Stimulated activated CD4-positive, alpha-beta T cell treated with anti-CD3 and anti-CD28 coated beads, Interleukin-15, amount 100 ng/mL, for 48 hours (primary cell): ENCODE results near the gene NFKBIL1.
"Not testable (repeated sequence)": the region's sequence is repeated elsewhere in the genome, so short reads cannot be mapped to it uniquely, and the experiment has no call there.

ENCODE experiments used
- DNase-seq, 2 donors: peaks; one replicate each; pipeline ENCODE4 v3.0.0-alpha.2; 2020; ENCODE audit warnings: low read depth in 2 of 2

The NFKBIL1 gene

GRCh38 chr6:31580807-31581433 lies 33.5 kb downstream of the NFKBIL1 start:
- peak; percentile 77 to 86 for DNase-seq

- DNase-seq: no peak
Observed at GRCh38 chr6:31581434-31582229, 34.2 kb downstream of the NFKBIL1 start.

GRCh38 chr6:31582230-31582643 lies 34.8 kb downstream of the NFKBIL1 start, which contains the start of gene LTB:
TSS of gene LTB (minus strand) at chr6:31582424. CDS start at chr6:31582417, 7 bp downstream.
- no peak for DNase-seq

GRCh38 chr6:31585491-31585890 lies 38.1 kb downstream of the NFKBIL1 start:
- DNase-seq: no peak

GRCh38 chr6:31586008-31586407 lies 38.6 kb downstream of the NFKBIL1 start, which contains the start of gene LST1:
TSS of gene LST1 (plus strand) at chr6:31586277. CDS start at chr6:31587300, 1,023 bp downstream.
- no peak for DNase-seq

GRCh38 chr6:31586599-31587281 lies 39.3 kb downstream of the NFKBIL1 start:
- DNase-seq: no peak

GRCh38 chr6:31587791-31588777 lies 40.7 kb downstream of the NFKBIL1 start:
- DNase-seq: no peak

GRCh38 chr6:31588871-31589650 lies 41.7 kb downstream of the NFKBIL1 start:
- no peak for DNase-seq

- not testable (repeated sequence) for DNase-seq
Observed at GRCh38 chr6:31590691-31591090, 43.3 kb downstream of the NFKBIL1 start.

GRCh38 chr6:31592396-31592771 lies 45.0 kb downstream of the NFKBIL1 start:
- DNase-seq: no peak

GRCh38 chr6:31597006-31597405 lies 49.6 kb downstream of the NFKBIL1 start:
- DNase-seq: no peak

GRCh38 chr6:31607317-31607716 lies 59.9 kb downstream of the NFKBIL1 start:
- no peak for DNase-seq
